Mesothelial cell of epicardium (in vitro differentiated cells): Measurements from ENCODE around the gene GASK1A. TPM values are rescaled to one million over a fixed set of nuclear protein-coding genes. Genes with fewer than 3 reads are reported as not detected.

Experiments used
- DNase-seq, 2 experiments: peaks; one replicate each; pipeline ENCODE4 v3.0.0; 2021; ENCODE audit warnings: low spot score in 2 of 2; ENCODE audit not compliant: unreplicated experiment in 2 of 2
- H3K27ac Mint-ChIP-seq: 2 replicates; pipeline ENCODE4 v1.8.0; 2021; ENCODE audit warnings: mixed read lengths
- H3K27me3 Mint-ChIP-seq: 2 replicates; pipeline ENCODE4 v1.8.0; 2021; ENCODE audit warnings: low read depth, mixed read lengths
- H3K36me3 Mint-ChIP-seq: 2 replicates; pipeline ENCODE4 v1.8.0; 2021; ENCODE audit warnings: mixed read lengths
- H3K4me1 Mint-ChIP-seq: 2 replicates; pipeline ENCODE4 v1.8.0; 2021; ENCODE audit warnings: mixed read lengths
- H3K4me3 Mint-ChIP-seq: 2 replicates; pipeline ENCODE4 v1.8.0; 2021; ENCODE audit warnings: mild to moderate bottlenecking, moderate library complexity, mixed read lengths
- H3K9me3 Mint-ChIP-seq: 2 replicates; pipeline ENCODE4 v1.8.0; 2021; ENCODE audit warnings: mixed read lengths
- total RNA-seq: library from RNA; stranded (reverse); gene quantifications from 3 replicates; pipeline ENCODE4 v1.2.1, GENCODE V29; 2021
- TF ChIP-seq, protein P1 (sequence below): fragments of 200-600 bp; sonication (generic); IDR thresholded peaks from one replicate; pipeline ENCODE4 v1.5.0; 2021; ENCODE audit warnings: antibody characterized with exemption; ENCODE audit not compliant: unreplicated experiment

Gene GASK1A
- total RNA-seq, 1 donor from 2014 or later: 1.6 TPM

DNA sequence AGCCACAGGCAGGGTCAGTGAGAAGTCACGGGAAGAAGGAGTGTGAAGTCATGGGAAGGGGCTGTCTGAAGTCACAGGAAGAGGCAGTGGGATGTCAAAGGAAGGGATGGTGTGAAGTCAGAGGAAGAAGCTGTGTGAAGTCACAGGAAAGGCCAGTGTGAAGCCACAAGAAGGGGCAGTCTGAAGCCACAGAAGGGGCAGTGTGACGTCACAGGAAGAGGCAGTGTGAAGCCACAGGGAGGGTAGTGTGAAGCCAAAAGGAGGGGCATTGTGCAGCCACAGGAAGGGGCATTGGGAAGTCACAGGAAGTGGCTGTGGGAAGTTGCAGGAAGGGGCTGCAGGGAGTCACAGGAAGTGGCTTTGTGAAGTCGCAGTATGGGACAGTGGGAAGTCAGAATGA lies 35.1 kb downstream of the GASK1A start:
- peaks cover 7% of the 10 kb centered on the region for H3K4me1 Mint-ChIP-seq
- no peak for DNase-seq
- no peaks in the 10 kb centered on the region for H3K36me3 Mint-ChIP-seq
- H3K9me3 Mint-ChIP-seq: no peaks in the 10 kb centered on the region
- TF ChIP-seq, protein P1, sequence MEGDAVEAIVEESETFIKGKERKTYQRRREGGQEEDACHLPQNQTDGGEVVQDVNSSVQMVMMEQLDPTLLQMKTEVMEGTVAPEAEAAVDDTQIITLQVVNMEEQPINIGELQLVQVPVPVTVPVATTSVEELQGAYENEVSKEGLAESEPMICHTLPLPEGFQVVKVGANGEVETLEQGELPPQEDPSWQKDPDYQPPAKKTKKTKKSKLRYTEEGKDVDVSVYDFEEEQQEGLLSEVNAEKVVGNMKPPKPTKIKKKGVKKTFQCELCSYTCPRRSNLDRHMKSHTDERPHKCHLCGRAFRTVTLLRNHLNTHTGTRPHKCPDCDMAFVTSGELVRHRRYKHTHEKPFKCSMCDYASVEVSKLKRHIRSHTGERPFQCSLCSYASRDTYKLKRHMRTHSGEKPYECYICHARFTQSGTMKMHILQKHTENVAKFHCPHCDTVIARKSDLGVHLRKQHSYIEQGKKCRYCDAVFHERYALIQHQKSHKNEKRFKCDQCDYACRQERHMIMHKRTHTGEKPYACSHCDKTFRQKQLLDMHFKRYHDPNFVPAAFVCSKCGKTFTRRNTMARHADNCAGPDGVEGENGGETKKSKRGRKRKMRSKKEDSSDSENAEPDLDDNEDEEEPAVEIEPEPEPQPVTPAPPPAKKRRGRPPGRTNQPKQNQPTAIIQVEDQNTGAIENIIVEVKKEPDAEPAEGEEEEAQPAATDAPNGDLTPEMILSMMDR: no peak
- H3K27ac Mint-ChIP-seq: no peak overlapping the region
- H3K4me3 Mint-ChIP-seq: no peak overlapping the region
- peaks cover 3% of the 10 kb centered on the region for H3K27me3 Mint-ChIP-seq

DNA sequence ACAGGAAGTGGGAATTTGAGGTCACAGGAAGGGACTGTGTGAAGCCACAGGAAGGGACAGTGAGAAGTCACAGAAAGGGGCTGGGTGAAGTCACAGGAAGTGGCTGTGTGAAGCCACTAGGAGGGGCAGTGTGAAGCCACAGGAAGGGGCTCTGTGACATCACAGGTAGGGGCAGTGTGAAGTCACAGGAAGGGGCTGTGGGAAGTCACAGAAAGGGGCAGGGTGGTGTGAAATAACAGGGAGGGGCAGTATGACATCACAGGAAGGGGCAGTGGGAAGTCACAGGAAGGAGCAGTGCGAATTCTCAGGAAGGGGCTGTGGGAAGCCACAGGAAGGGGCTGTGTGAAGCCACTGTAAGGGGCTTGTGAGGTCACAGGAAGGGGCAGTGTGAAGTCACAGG lies 35.8 kb downstream of the GASK1A start:
- Mint-ChIP-seq H3K4me1 (peaks cover 7% of the 10 kb centered on the region), H3K4me3 (no peak overlapping the region), H3K27ac (no peak overlapping the region), H3K27me3 (peaks cover 5% of the 10 kb centered on the region), H3K9me3 (no peaks in the 10 kb centered on the region), H3K36me3 (no peaks in the 10 kb centered on the region)
- DNase-seq: no peak
- TF ChIP-seq, protein P1: no peak

DNA sequence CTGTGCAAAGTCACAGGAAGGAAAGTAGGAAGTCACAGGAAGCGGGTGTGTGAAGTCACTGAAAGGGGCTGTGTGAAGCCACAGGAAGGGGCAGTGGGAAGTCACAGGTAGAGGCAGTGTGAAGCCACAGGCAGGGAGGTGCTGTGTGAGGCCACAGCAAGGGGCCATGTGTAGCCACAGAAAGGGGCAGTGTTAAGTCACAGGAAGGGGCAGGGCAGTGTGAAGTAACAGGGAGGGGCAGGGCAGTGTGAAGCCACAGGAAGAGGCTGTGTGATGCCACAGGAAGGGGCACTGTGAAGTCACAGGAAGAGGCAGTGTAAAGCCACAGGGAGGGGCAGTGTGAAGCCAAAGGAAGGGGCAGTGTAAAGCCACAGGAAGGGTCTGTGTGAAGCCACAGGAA lies 36.5 kb downstream of the GASK1A start:
- TF ChIP-seq, protein P1: no peak
- no peak overlapping the region for H3K27ac Mint-ChIP-seq

DNA sequence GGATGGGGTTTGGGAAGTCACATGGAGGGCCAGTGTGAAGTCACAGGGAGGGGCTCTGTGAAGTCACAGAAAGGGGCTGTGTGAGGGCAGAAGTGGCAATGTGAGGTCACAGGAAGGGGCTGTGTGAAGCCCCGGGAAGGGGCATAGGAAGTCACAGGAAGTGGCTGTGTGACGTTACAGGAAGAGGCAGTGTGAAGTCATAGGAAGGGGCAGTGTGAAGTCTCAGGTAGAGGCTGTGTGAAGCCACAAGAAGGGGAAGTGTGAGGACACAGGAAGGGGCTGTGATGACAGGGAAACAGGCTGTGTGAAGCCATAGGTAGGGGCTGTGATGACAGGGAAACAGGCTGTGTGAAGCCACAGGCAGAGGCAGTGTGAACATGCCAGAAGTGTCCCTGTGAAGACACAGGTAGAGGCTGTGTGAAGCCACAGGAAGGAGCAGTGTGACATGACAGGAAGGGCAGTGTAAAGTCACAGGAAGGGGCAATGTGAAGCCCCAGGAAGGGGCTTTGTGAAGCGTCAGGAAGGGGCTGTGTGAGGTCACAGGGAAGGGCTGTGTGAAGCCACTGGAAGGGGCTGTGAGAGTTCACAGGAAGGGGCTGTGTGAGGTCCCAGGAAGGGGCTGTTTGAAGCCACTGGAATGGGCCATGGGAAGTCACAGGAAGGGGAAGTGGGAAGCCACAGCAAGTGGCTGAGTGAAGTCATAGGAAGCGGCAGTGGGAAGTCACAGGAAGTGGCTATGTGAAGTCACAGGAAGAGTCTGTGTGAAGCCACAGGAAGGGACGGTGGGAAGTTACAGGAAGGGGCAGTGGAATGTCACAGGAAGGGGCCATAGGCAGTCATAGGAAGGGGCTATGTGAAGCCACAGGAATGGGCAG lies 37.1 kb downstream of the GASK1A start:
- H3K27ac Mint-ChIP-seq: no peak overlapping the region
- TF ChIP-seq, protein P1: no peak
- H3K27me3 Mint-ChIP-seq: peaks cover 6% of the 10 kb centered on the region

More for the DNA sequence above, 36.5 kb downstream of the GASK1A start:
- Mint-ChIP-seq H3K9me3 (no peaks in the 10 kb centered on the region), H3K4me1 (peaks cover 7% of the 10 kb centered on the region), H3K4me3 (no peak overlapping the region), H3K36me3 (no peaks in the 10 kb centered on the region), H3K27me3 (peaks cover 5% of the 10 kb centered on the region)
- no peak for DNase-seq

DNA sequence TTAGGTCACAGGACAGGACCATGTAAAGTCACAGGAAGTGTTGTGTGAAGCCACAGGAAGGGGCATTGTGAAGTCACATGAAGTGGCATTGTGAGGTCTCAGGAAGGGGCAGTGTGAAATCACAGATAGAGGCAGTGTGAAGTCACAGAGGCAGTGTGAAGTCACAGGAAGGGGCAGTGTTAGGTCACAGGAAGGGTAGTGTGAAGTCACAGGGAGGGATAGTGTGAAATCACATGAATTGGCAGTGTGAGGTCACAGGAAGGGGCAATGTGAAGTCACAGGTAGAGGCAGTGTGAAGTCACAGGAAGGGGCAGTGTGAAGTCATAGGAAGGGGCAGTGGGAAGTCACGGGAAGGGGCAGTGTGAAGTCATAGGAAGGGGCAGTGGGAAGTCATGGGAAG lies 37.9 kb downstream of the GASK1A start:
- H3K27ac Mint-ChIP-seq: no peak overlapping the region
- DNase-seq: no peak
- H3K9me3 Mint-ChIP-seq: peaks cover 5% of the 10 kb centered on the region
- H3K27me3 Mint-ChIP-seq: peaks cover 10% of the 10 kb centered on the region
- TF ChIP-seq, protein P1: no peak
- no peaks in the 10 kb centered on the region for H3K36me3 Mint-ChIP-seq
- H3K4me1 Mint-ChIP-seq: peaks cover 7% of the 10 kb centered on the region
- H3K4me3 Mint-ChIP-seq: no peak overlapping the region

More for the DNA sequence above, 37.1 kb downstream of the GASK1A start:
- Mint-ChIP-seq H3K4me1 (peaks cover 7% of the 10 kb centered on the region), H3K9me3 (peaks cover 1% of the 10 kb centered on the region), H3K4me3 (no peak overlapping the region), H3K36me3 (no peaks in the 10 kb centered on the region)
- DNase-seq: no peak
